Fibroblast of pulmonary artery (primary cell): Measurements from ENCODE around the gene NAV1.
A peak's percentile ranks its signal among the peaks of the same experiment; 100 is the strongest.
"Not testable (repeated sequence)": the region's sequence is repeated elsewhere in the genome, so short reads cannot be mapped to it uniquely, and the experiment has no call there.

Source experiments
- DNase-seq: peaks from one replicate; pipeline ENCODE4 v3.0.0-alpha.2; 2010; ENCODE audit warnings: low read depth
- H3K4me3 ChIP-seq: replicated peaks from 2 replicates; pipeline ENCODE4 v1.5.1; 2011; ENCODE audit warnings: low read depth, mild to moderate bottlenecking, control low read depth, low read length, moderate library complexity
- CTCF ChIP-seq: IDR thresholded peaks from 2 replicates; pipeline ENCODE4 v1.5.1; 2011; ENCODE audit warnings: mild to moderate bottlenecking, control low read depth, low read length, inconsistent platforms; ENCODE audit errors: missing control alignments

The NAV1 gene, protein sequence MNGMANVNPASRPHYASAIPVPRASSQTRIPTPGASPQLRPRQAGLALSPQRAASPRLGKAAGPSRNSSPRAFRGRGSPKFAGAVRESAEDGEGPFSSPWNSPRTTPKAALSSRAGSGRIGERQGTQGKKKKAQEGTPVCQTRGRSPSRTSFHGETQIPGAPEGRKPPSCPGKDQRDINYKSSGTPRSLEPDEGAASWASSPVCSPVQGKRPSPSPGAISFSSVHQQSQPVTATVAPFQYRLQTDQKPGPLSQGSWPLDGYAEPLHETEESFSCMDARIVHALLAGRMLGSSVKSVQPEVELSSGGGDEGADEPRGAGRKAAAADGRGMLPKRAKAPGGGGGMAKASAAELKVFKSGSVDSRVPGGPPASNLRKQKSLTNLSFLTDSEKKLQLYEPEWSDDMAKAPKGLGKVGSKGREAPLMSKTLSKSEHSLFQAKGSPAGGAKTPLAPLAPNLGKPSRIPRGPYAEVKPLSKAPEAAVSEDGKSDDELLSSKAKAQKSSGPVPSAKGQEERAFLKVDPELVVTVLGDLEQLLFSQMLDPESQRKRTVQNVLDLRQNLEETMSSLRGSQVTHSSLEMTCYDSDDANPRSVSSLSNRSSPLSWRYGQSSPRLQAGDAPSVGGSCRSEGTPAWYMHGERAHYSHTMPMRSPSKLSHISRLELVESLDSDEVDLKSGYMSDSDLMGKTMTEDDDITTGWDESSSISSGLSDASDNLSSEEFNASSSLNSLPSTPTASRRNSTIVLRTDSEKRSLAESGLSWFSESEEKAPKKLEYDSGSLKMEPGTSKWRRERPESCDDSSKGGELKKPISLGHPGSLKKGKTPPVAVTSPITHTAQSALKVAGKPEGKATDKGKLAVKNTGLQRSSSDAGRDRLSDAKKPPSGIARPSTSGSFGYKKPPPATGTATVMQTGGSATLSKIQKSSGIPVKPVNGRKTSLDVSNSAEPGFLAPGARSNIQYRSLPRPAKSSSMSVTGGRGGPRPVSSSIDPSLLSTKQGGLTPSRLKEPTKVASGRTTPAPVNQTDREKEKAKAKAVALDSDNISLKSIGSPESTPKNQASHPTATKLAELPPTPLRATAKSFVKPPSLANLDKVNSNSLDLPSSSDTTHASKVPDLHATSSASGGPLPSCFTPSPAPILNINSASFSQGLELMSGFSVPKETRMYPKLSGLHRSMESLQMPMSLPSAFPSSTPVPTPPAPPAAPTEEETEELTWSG (N-terminal part only)

DNA sequence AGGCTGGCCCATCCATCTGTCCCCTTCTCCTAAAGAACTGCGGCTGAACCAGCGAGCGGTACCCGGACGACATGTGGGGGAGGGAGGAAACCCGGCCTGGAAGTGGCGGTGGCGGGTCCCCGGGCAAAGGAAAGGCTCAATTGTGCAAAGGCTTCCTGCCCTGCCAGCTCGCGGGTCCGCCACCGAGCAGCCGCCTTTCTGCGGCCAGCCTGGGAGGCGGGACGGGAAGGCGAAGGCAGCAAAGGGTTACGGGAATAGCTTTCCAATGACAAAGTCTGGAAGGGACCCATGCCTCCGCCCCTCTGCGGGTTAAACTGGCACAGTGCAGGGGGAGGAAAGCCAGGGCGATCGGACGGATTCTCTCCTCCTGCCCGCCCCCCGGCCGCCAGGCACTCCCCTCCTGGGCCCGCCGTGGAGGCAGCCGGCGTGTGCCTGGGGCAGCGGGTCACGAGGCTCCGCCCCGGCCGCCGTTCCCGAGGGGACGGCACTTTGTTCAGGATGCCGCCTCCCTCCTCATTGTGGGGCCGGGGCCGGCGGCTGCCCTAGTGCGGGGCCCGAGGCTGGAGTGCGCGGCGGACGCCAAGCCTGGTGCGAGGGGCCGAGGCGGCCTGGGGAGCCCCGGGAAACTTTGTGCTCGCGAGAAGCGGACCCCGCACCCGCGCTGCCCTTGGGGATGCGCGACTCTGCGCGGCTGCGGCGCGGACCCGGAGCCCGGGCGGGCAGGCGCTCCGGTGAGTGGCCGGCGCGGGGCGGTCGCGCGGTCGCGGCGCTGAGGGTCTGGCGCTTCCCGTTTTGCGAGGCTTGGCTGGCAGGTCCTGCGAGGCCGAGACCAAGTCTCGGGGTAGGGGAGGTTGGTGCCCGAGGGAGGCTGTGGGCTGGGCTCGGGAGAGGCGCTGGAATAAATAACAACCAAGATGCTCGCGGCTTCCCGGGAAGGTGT, at the start of gene NAV1:
TSS of gene NAV1 (plus strand) at position 516 of the 940 bp plus-strand sequence. CDS start 83,758 bp downstream, outside the sequence.
- TF ChIP-seq CTCF = no peak
- peak within 1 kb of the TSS; percentile 80 for H3K4me3 ChIP-seq
- DNase-seq = peak; percentile 78

GRCh38 chr1:201489643-201490261, 49.2 kb upstream of the NAV1 start:
- H3K4me3 ChIP-seq = no peak overlapping the region
- DNase-seq = peak; percentile 45
- TF ChIP-seq CTCF = no peak

- peak; percentile 55 for DNase-seq
- TF ChIP-seq CTCF = no peak
These were observed 48.2 kb upstream of the NAV1 start for GRCh38 chr1:201490708-201491131.

DNA sequence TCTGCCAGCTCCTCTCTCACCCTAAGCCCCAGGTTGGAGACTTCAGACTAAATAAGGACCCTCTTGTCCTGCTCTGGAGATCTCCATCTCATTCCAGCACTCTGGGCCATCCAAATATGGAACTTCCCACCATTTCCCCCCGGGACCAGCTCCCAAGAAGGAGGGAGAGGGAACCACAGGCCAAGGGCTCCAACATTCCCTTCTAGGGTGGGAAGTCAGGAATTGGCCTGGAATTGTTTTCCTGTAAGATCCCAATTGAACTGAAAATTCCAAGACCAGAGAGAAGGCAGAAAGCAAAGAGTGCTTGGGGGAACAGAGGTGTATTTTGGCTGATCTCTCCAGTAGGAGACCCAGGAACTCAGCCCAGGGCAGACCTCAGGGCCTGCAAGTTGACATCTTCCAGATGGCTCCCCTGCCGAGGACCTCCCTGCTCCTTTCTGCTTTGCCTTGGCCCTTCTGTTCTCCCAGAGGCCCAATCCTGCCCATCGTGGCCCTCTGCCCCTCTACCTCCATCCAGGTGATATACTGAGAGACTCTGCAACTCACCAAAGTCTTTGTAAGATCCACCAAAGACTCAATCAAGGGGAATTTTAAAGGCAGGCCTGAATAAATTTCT, 46.9 kb upstream of the NAV1 start:
- TF ChIP-seq CTCF = no peak
- no peak for DNase-seq
- no peak overlapping the region for H3K4me3 ChIP-seq

More at GRCh38 chr1:201490708-201491131, 48.2 kb upstream of the NAV1 start:
- H3K4me3 ChIP-seq = no peak overlapping the region

GRCh38 chr1:201493026-201493656, 45.8 kb upstream of the NAV1 start:
- DNase-seq, H3K4me3 ChIP-seq: not testable (repeated sequence)
